DMS53 treated with DMSO at 0.1 percent for 48 hours (cell line): ENCODE measurements around the gene CEP164.

Source experiments
- DNase-seq: peaks from one replicate; lab custom pipeline; 2025; ENCODE audit not compliant: unreplicated experiment; lab: John Stamatoyannopoulos, UW

Gene CEP164

DNA sequence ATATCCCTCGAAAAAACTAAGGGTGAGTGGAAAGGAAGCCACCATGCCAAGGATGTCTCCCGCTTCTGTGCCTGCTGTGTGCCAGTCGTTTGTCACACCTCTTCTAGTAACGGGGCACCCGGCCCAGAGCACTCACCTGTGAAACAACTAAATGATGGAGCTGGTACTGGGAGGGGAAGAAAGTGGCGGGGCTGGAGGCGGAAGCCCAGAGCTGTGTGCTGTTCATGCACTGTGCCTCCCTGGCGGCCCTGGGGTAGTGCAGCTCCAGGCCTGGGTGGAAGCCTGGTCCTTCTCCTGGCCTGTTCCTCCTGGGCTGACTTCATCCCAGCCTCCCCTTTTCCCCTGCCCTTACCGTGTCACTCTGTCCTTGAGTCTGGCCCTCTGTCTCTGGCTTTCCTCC lies 130.2 kb downstream of the CEP164 start:
- peak; percentile 59 for DNase-seq

DNA sequence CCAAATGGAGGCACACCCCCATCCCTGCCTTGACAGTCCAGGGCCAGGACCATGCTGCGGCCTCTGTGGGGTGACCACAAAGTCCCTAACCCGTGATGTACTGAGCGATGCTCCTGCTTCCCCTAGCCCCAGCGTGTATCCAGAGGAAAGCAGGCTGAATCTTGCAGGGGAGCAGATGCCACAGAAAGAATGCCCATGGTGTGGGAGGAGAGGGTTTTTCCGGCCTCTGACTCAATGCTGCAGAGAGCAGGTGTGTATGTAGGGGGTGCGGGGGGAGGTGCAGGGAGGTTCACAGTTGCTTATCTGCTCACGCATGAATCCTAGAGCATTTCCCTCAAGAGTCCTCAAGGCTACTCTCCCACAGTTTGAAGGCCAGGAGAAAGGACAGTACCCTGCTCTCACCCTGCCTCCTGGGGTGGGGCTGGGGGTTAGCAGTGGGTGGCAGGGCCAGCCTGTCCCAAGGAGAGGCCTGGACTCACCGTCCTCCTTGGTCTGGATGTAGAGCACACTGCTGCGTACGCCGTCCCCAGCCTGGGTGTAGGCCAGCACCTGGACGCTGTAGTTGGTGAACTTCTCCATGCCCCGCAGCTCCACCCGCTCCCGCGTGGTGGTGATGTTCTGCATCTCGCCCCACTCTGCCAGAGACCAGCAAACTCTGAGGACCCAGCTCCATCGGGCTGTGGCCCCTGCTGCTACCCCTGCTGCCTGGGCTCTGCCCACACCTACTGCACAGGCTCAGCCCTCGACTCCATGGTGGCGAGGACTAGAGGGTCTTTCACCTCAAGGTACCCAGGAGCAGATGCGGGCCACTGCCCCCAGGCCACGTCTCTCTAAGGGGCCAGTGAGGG lies 130.8 kb downstream of the CEP164 start:
- peak; percentile 92 for DNase-seq

DNA sequence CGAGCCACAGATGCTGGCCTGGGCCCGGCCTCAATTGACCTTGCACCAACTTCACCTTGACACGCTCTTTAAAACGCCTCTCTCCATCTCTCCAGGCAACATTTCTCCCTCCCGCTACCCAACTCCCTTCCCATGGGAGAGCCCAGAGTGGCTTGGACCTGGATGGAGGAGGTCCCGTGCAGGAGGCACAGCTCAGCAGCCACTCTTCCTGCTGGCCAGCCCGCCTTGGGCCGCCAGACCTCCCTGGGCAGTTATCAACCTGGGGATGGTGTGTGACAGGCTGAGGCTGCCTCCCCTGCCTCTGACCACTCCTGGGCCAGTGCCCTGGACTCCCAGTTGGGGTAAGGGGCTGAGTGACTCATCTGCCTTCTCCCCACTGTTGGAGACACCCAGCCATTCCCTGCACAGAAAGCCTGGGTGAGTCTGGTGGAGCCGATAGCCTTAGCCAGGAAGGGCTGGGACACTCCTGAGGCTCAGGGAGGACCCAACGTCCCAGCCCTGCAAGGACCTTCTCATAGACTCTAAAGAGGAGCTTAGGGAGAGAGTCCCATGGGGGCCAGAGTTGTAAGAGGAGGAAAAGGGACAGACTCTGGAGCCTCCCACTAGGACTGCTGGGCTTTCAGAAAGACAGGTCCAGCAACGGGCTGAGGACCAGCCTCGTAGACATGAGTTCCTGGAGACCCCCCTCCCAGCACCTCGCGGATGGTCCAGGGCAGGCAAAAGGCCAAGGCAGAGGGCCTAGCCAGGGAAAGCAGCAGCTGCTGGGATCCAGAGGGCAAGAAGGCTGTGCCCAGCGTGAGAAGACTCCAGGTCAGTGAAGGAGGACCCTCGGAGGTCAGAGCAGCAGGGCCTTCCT lies 131.7 kb downstream of the CEP164 start:
- no peak for DNase-seq

DNA sequence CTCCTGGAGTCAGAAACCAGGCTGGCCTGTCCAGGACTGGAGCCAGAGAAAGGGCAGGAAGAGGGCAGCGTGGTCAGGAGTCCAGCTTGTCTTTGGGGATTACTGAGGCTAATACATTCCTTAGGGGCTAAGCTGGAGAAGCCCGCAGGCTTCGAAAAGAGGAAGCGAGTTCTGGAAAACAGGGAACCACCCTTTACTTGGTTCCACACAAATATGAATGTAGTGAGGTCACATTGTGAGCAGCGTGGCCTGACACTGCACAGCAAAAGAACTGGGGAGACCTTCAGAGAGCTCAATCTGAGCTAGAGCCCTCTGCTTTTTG lies 132.3 kb downstream of the CEP164 start:
- DNase-seq: no peak

DNA sequence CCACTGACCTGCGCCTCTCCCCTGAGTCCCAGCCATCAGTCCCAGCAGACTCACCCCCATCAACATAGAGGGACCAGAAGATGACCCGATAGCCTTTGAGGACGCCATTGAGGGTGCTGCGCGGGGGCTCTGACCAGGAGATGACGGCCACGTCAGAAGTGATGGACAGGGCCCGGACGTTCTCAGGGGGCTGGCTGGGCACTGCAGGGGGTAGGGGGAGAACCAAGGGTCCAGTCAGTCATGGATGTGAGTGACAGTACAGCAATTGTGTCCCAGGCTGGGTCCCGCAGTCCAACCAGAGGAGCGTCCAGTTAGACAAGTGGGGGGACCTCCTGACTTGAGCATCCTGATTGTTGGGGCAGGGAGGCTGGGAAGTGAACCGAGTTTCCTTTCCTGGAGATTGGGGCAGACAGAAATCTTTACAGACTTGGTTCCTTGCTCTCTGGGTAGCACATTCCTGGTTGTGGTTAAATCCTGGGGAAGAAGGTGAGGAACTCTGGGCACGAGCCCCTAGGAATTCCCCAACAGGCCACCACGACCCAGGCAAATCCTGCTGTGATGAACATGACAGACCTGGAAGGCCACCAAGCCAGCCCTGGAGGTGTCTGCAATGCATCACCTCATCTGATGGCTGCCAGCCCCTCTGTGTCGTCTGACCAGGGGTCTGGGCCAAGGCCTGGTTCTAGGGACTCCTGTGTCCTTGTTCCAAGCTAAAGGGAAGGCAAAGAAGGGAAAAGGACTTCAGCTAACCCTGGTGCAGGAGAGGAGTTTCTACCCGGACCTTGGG lies 133.9 kb downstream of the CEP164 start:
- no peak for DNase-seq

DNA sequence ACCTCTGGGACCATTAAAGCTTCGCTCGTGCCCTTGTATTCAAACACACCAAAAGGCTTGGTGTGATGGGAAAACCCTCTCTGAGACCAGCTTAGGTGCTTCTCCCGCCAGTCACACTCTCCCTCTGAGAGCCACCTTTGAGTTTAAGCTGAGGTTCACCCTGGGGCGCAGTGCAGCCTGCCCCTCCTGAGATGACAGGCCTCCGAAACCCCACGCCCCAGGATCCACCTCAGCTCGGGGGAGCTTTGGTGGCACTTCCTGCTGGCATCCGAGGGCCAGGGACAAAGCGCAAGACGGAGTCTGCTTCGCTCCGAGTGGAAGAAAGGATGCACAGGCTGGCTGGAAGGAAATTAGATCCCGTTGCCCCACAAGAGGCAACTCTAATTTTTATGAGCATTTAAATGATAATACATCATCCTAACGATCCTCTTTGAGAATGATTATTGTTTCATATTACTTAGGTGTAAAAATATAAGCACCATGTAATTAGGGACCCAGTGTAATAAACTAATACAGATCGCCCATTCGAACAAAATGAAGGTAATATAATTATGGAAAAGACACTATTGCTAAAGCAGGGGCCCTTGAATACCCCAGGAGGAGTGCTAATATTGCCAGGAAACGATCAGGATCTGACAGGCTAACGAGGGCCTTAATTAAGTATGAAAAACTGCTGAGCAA lies 134.7 kb downstream of the CEP164 start:
- DNase-seq: no peak

DNA sequence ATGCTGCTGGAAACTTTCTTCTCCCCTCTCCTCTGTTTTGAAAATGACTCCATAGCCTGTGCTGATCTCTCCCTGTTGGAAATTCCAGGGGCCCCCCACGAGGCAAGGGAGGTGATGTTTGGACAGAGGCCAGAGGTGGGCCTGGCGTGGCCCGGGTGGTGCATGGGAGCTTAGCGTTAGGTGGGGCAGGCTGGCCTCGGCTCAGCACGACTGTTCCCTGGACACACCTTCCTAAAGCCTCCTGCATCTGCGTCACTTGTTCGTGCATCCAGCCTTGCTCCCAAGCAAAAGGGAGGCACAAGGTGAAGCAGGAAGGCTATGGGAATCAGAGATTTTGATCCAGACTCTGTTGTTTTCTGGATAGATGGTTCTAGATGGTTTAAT lies 135.2 kb downstream of the CEP164 start:
- DNase-seq: no peak
